Keratinocyte (primary cell): ENCODE results near the gene SH3D19. TPM values are rescaled to one million over a fixed set of nuclear protein-coding genes. Genes with fewer than 3 reads are reported as not detected.

Source experiments
- DNase-seq: peaks from one replicate; pipeline ENCODE4 v3.0.0-alpha.2; 2011; ENCODE audit warnings: low read depth, missing footprints, low spot score
- FAIRE-seq: peaks from 2 replicates; lab custom pipeline; 2011; peaks lifted over from hg19 to GRCh38; lab: Jason Lieb, UNC
- H2AFZ ChIP-seq: 2 replicates; pipeline ENCODE4 v1.6.0; 2012; ENCODE audit warnings: low read length, control low read depth, inconsistent platforms; ENCODE audit not compliant: control insufficient read depth
- H3K27ac ChIP-seq: 2 replicates; pipeline ENCODE4 v1.5.1; 2011; ENCODE audit warnings: low read length; ENCODE audit not compliant: control insufficient read depth, insufficient read depth
- H3K27me3 ChIP-seq: 3 replicates; pipeline ENCODE4 v1.6.0; 2011; ENCODE audit warnings: low read length; ENCODE audit not compliant: control insufficient read depth, insufficient read depth; ENCODE audit errors: extremely low read depth
- H3K36me3 ChIP-seq, 2 experiments: 2 replicates in 1 of 2; 3 replicates in 1 of 2; pipeline ENCODE4 v1.5.1; 2011; ENCODE audit warnings: low read length in 2 of 2, mild to moderate bottlenecking in 1 of 2; ENCODE audit not compliant: control insufficient read depth in 2 of 2, insufficient read depth in 2 of 2; ENCODE audit errors: extremely low read depth in 1 of 2
- H3K4me1 ChIP-seq: 3 replicates; pipeline ENCODE4 v1.5.1; 2011; ENCODE audit warnings: low read length; ENCODE audit not compliant: control insufficient read depth, insufficient read depth; ENCODE audit errors: extremely low read depth
- H3K4me2 ChIP-seq: 3 replicates; pipeline ENCODE4 v1.6.0; 2011; ENCODE audit warnings: low read depth, low read length; ENCODE audit not compliant: control insufficient read depth, insufficient read depth; ENCODE audit errors: extremely low read depth
- H3K4me3 ChIP-seq, 3 experiments: fragments of 200-600 bp in 1 of 3; sonication (generic) in 1 of 3; 2 replicates in 2 of 3; 3 replicates in 1 of 3; pipeline ENCODE4 v1.5.1; 2011 to 2016; ENCODE audit warnings: low read length in 3 of 3, mild to moderate bottlenecking in 3 of 3, control low read depth in 2 of 3, inconsistent platforms in 1 of 3, low read depth in 1 of 3, mixed read lengths in 1 of 3, mixed run types in 1 of 3, moderate library complexity in 1 of 3; ENCODE audit not compliant: control insufficient read depth in 2 of 3, insufficient read depth in 2 of 3; ENCODE audit errors: extremely low read depth in 1 of 3
- H3K79me2 ChIP-seq: 2 replicates; pipeline ENCODE4 v1.6.0; 2012; ENCODE audit warnings: low read length; ENCODE audit not compliant: control insufficient read depth, insufficient read depth
- H3K9ac ChIP-seq: 3 replicates; pipeline ENCODE4 v1.6.0; 2011; ENCODE audit warnings: low read length; ENCODE audit not compliant: control insufficient read depth, insufficient read depth; ENCODE audit errors: extremely low read depth
- H3K9me1 ChIP-seq: 3 replicates; pipeline ENCODE4 v1.6.0; 2011; ENCODE audit warnings: low read length; ENCODE audit not compliant: control insufficient read depth, insufficient read depth; ENCODE audit errors: extremely low read depth
- H3K9me3 ChIP-seq: 2 replicates; pipeline ENCODE4 v1.5.1; 2012; ENCODE audit warnings: low read depth, low read length; ENCODE audit not compliant: control insufficient read depth
- H4K20me1 ChIP-seq: 3 replicates; pipeline ENCODE4 v1.6.0; 2011; ENCODE audit warnings: low read length; ENCODE audit not compliant: control insufficient read depth, insufficient read depth; ENCODE audit errors: extremely low read depth
- CTCF ChIP-seq, 3 experiments: IDR thresholded peaks in 1 of 3; conservative IDR thresholded peaks in 1 of 3; optimal IDR thresholded peaks in 1 of 3; 2 replicates in 2 of 3; 3 replicates in 1 of 3; pipeline versions ENCODE3 to v1.5.1; 2011; ENCODE audit warnings: low read length in 3 of 3, mild to moderate bottlenecking in 3 of 3, moderate library complexity in 2 of 3, control low read depth in 1 of 3, inconsistent platforms in 1 of 3; ENCODE audit not compliant: insufficient read depth in 2 of 3; ENCODE audit errors: extremely low read depth in 1 of 3
- EZH2 ChIP-seq: IDR thresholded peaks from one replicate; pipeline ENCODE4 v1.6.1; 2012; ENCODE audit warnings: inconsistent platforms, mild to moderate bottlenecking, low read length, moderate library complexity
- dilution Hi-C: fragments of 300-500 bp; cut with MboI; formaldehyde crosslinking; loops from one replicate; pipeline ENCODE4 v1.7.0; 2020; ENCODE audit warnings: low sequenced_read_pairs; ENCODE audit not compliant: extremely low pct_ligation_motif_present
- polyA plus RNA-seq, 5 experiments: library from polyadenylated mRNA; depleted of rRNA in 3 of 5; stranded (reverse) in 3 of 5; stranded (forward) in 1 of 5; unstranded in 1 of 5; fragments of >200 nt; gene quantifications; 1 replicate in 1 of 5; 2 replicates in 3 of 5; 3 replicates in 1 of 5; pipeline versions ENCODE4 v1.2.1 to v1.2.3, GENCODE V29; 2011 to 2012; ENCODE audit warnings: missing spikeins in 2 of 5, low read depth in 1 of 5, low replicate concordance in 1 of 5

Gene SH3D19
- polyA plus RNA-seq, 1 donor (not counting 4 experiments of a cell fraction or from before 2014, with no cell fraction given): 24.8 TPM

- H3K79me2 ChIP-seq: no peaks in the 10 kb centered on the region
- H3K4me2 ChIP-seq: no peak overlapping the region
- no peaks in the 10 kb centered on the region for H3K9me1 ChIP-seq
- H3K4me3 ChIP-seq: no peak overlapping the region
- TF ChIP-seq CTCF (optimal IDR thresholded peaks at IDR 0.05 in 1 of 3, IDR thresholded peaks at IDR 0.05 in 1 of 3, conservative IDR thresholded peaks at IDR 0.05 in 1 of 3; ENCODE audit: extremely low read depth in 1 of 3, insufficient read depth in 2 of 3, low read length in 3 of 3): no peak
- H4K20me1 ChIP-seq: no peaks in the 10 kb centered on the region
- no peak overlapping the region for H3K27ac ChIP-seq
- H3K9ac ChIP-seq: no peak overlapping the region
- FAIRE-seq (no peak), DNase-seq (no peak)
- H3K9me3 ChIP-seq: no peaks in the 10 kb centered on the region
- no peaks in the 10 kb centered on the region for H3K27me3 ChIP-seq
- dilution Hi-C loops: no loop called here
- no peak overlapping the region for H2AFZ ChIP-seq
- peaks cover 4% of the 10 kb centered on the region for H3K4me1 ChIP-seq
- no peaks in the 10 kb centered on the region for H3K36me3 ChIP-seq
These were observed 110.1 kb downstream of the SH3D19 start for GRCh38 chr4:151215295-151215694.

GRCh38 chr4:151207868-151208267 is 117.5 kb downstream of the SH3D19 start:
- Histone ChIP-seq H3K79me2 (peaks cover 1% of the 10 kb centered on the region), H2AFZ (no peak overlapping the region), H3K4me2 (no peak overlapping the region), H3K27me3 (no peaks in the 10 kb centered on the region), H3K4me1 (no peaks in the 10 kb centered on the region), H3K4me3 (no peak overlapping the region), H4K20me1 (no peaks in the 10 kb centered on the region), H3K36me3 (no peaks in the 10 kb centered on the region), H3K9ac (no peak overlapping the region), H3K27ac (no peak overlapping the region), H3K9me3 (no peaks in the 10 kb centered on the region), H3K9me1 (no peaks in the 10 kb centered on the region)
- no peak for DNase-seq
- no peak for TF ChIP-seq CTCF (optimal IDR thresholded peaks at IDR 0.05 in 1 of 3, IDR thresholded peaks at IDR 0.05 in 1 of 3, conservative IDR thresholded peaks at IDR 0.05 in 1 of 3; ENCODE audit: extremely low read depth in 1 of 3, insufficient read depth in 2 of 3, low read length in 3 of 3)
- TF ChIP-seq EZH2: no peak
- dilution Hi-C loops: no loop called here
- FAIRE-seq: no peak
